Fibroblast of villous mesenchyme (primary cell): ENCODE results near the gene CAMSAP3. TPM values are rescaled to one million over a fixed set of nuclear protein-coding genes. Genes with fewer than 3 reads are reported as not detected.

Experiments used
- DNase-seq: peaks from one replicate; pipeline ENCODE4 v3.0.0-alpha.2; 2010; ENCODE audit warnings: low read depth
- H3K4me3 ChIP-seq: 2 replicates; pipeline ENCODE4 v1.5.1; 2011; ENCODE audit warnings: low read depth, mild to moderate bottlenecking, low read length
- CTCF ChIP-seq: IDR thresholded peaks from 2 replicates; pipeline ENCODE4 v1.5.1; 2012; ENCODE audit warnings: low read depth, mild to moderate bottlenecking, low read length; ENCODE audit not compliant: insufficient read depth
- total RNA-seq: library from RNA; depleted of rRNA; stranded (reverse); fragments of >200 nt; gene quantifications from 2 replicates; pipeline ENCODE4 v1.2.3, GENCODE V29; 2012

Gene CAMSAP3
- total RNA-seq, 1 donor = not detected

- no peak for DNase-seq
- no peak overlapping the region for H3K4me3 ChIP-seq
- no peak for TF ChIP-seq CTCF
These were observed 48.9 kb downstream of the CAMSAP3 start for GRCh38 chr19:7644550-7644877.

GRCh38 chr19:7645163-7645562 lies 49.5 kb downstream of the CAMSAP3 start:
- no peak for TF ChIP-seq CTCF
- no peak overlapping the region for H3K4me3 ChIP-seq
- no peak for DNase-seq

- TF ChIP-seq CTCF = no peak
- DNase-seq = no peak
- H3K4me3 ChIP-seq = no peak overlapping the region
These were observed 50.2 kb downstream of the CAMSAP3 start for GRCh38 chr19:7645656-7646425.

- no peak overlapping the region for H3K4me3 ChIP-seq
- no peak for TF ChIP-seq CTCF
- no peak for DNase-seq
These were observed 50.7 kb downstream of the CAMSAP3 start for GRCh38 chr19:7646426-7646700.

GRCh38 chr19:7647156-7647555 lies 51.5 kb downstream of the CAMSAP3 start:
- no peak overlapping the region for H3K4me3 ChIP-seq
- TF ChIP-seq CTCF = no peak
- no peak for DNase-seq

GRCh38 chr19:7648265-7649014 lies 52.8 kb downstream of the CAMSAP3 start:
- TF ChIP-seq CTCF = no peak
- H3K4me3 ChIP-seq = no peak overlapping the region
- no peak for DNase-seq

- TF ChIP-seq CTCF = no peak
- no peak for DNase-seq
- no peak overlapping the region for H3K4me3 ChIP-seq
These were observed 54.5 kb downstream of the CAMSAP3 start for GRCh38 chr19:7650148-7650547.
